GM13977 (cell line): ENCODE data around the gene FERD3L.

Experiments
- DNase-seq: peaks from one replicate; pipeline ENCODE4 v3.0.0; 2012; ENCODE audit warnings: low spot score
- in situ Hi-C: fragments of 300-500 bp; cut with MboI; formaldehyde crosslinking; loops from one replicate; pipeline ENCODE4 v1.12.0; 2022; ENCODE audit warnings: low sequenced_read_pairs, low pct_unique_long_range_greater_than_20kb, mixed read lengths, inconsistent platforms; ENCODE audit not compliant: unreplicated experiment
- TF ChIP-seq, protein P1 (sequence below): IDR thresholded peaks from 2 replicates; pipeline ENCODE4 v1.5.1; 2012; ENCODE audit warnings: mild to moderate bottlenecking, control low read depth; ENCODE audit not compliant: insufficient read depth; ENCODE audit errors: extremely low read depth, missing control alignments

The FERD3L gene

GRCh38 chr7:19111474-19112273 is 33.5 kb downstream of the FERD3L start:
- in situ Hi-C loops, result no loop called here
- TF ChIP-seq, protein P1, sequence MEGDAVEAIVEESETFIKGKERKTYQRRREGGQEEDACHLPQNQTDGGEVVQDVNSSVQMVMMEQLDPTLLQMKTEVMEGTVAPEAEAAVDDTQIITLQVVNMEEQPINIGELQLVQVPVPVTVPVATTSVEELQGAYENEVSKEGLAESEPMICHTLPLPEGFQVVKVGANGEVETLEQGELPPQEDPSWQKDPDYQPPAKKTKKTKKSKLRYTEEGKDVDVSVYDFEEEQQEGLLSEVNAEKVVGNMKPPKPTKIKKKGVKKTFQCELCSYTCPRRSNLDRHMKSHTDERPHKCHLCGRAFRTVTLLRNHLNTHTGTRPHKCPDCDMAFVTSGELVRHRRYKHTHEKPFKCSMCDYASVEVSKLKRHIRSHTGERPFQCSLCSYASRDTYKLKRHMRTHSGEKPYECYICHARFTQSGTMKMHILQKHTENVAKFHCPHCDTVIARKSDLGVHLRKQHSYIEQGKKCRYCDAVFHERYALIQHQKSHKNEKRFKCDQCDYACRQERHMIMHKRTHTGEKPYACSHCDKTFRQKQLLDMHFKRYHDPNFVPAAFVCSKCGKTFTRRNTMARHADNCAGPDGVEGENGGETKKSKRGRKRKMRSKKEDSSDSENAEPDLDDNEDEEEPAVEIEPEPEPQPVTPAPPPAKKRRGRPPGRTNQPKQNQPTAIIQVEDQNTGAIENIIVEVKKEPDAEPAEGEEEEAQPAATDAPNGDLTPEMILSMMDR, result no peak
- DNase-seq, result no peak

- TF ChIP-seq, protein P1, result no peak
- in situ Hi-C loops, result no loop called here
- no peak for DNase-seq
These were observed 34.4 kb downstream of the FERD3L start for GRCh38 chr7:19110776-19111175.

GRCh38 chr7:19110026-19110730 is 35.0 kb downstream of the FERD3L start:
- TF ChIP-seq, protein P1, result no peak
- in situ Hi-C loops, result no loop called here

GRCh38 chr7:19109000-19109946 is 35.9 kb downstream of the FERD3L start:
- no peak for DNase-seq
- TF ChIP-seq, protein P1, result no peak
- in situ Hi-C loops, result no loop called here

More at GRCh38 chr7:19110026-19110730, 35.0 kb downstream of the FERD3L start:
- no peak for DNase-seq

DNA sequence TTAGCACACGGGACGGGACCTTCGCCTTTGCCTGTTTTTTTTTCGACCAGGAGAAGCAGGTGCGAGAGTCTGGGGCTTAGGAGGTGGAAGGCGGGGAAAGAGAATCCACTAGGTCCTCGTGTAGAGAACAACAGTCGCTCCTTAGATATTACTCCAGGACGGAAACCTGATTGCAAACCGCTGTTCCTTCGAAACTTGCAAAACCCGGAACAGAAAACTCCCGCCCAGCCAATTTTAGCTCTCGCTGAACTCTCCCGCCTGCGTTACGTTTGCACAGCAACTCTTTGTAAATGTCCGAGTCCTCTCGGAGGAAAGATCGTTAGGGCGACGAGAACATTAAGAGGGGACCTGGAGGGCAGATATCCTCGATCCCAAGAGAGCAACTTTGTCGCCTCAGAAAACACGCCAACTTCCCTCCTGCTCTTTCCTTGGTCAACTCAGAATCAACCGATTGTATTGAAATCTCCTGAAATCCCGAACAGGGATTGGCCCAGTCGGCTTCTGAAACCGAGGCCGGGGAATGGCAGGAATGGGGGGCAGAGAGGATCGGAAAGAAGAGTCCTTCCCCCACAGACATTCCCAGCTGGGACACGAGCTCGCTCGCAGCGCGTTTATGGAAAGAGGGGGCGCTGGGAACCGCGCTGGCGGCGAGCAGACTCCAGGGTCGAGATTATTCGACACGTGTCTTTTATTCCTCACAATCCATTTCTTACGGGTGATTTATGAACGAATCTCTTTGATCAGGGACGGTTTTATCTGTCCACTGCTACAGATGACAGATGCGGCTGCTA is 37.7 kb downstream of the FERD3L start:
- DNase-seq, result no peak
- TF ChIP-seq, protein P1, result no peak
- in situ Hi-C loops, result no loop called here

GRCh38 chr7:19107081-19107355 is 38.2 kb downstream of the FERD3L start:
- DNase-seq, result no peak
- TF ChIP-seq, protein P1, result no peak
- in situ Hi-C loops, result no loop called here
